HepG2 (cell line): ENCODE measurements around the gene GFPT2. TPM values are rescaled to one million over a fixed set of nuclear protein-coding genes. Genes with fewer than 3 reads are reported as not detected.

Experiments used
- BRCA1 ChIP-seq: sonication (generic); formaldehyde crosslinking; IDR thresholded peaks from 2 replicates; pipeline ENCODE4 v1.4.0; 2020; ENCODE audit warnings: missing genetic modification reagents
- CBX5 ChIP-seq: sonication (generic); formaldehyde crosslinking; IDR thresholded peaks from 2 replicates; pipeline ENCODE4 v1.4.0; 2020; ENCODE audit warnings: missing genetic modification reagents, borderline replicate concordance
- HNRNPUL1 ChIP-seq: fragments of 200-400 bp; formaldehyde crosslinking; IDR thresholded peaks from 2 replicates; pipeline ENCODE4 v1.6.1; 2017; ENCODE audit warnings: low read depth, mild to moderate bottlenecking, low read length, moderate library complexity
- KAT8 ChIP-seq: IDR thresholded peaks from 2 replicates; pipeline ENCODE4 v1.6.1; 2016; ENCODE audit warnings: missing genetic modification reagents, missing compliant biosample characterization
- KLF9 ChIP-seq: IDR thresholded peaks from 2 replicates; pipeline ENCODE4 v1.6.1; 2016; ENCODE audit warnings: low read depth
- MAFG ChIP-seq: sonication (generic); formaldehyde crosslinking; IDR thresholded peaks from 2 replicates; pipeline ENCODE4 v1.5.1; 2020; ENCODE audit warnings: mild to moderate bottlenecking, missing genetic modification reagents
- NR2F2 ChIP-seq: IDR thresholded peaks from 2 replicates; pipeline ENCODE4 v1.6.1; 2012; ENCODE audit warnings: low read depth, inconsistent platforms, borderline replicate concordance
- PHF21A ChIP-seq: sonication (generic); formaldehyde crosslinking; IDR thresholded peaks from 2 replicates; pipeline ENCODE4 v1.5.0; 2020; ENCODE audit warnings: mild to moderate bottlenecking, missing genetic modification reagents
- PRDM15 ChIP-seq: sonication (generic); formaldehyde crosslinking; IDR thresholded peaks from 2 replicates; pipeline ENCODE4 v1.4.0; 2020; ENCODE audit warnings: missing genetic modification reagents
- RERE ChIP-seq: IDR thresholded peaks from 2 replicates; pipeline ENCODE4 v1.6.1; 2016; ENCODE audit warnings: low read depth, missing genetic modification reagents, missing compliant biosample characterization
- ZBTB33 ChIP-seq: sonication (generic); formaldehyde crosslinking; IDR thresholded peaks from 2 replicates; pipeline ENCODE4 v1.4.0; 2020; ENCODE audit warnings: missing genetic modification reagents
- ZBTB49 ChIP-seq: sonication (generic); formaldehyde crosslinking; IDR thresholded peaks from 2 replicates; pipeline ENCODE4 v1.4.0; 2020; ENCODE audit warnings: missing genetic modification reagents, borderline replicate concordance
- ZNF577 ChIP-seq: sonication (generic); formaldehyde crosslinking; IDR thresholded peaks from 2 replicates; pipeline ENCODE4 v1.4.0; 2020; ENCODE audit warnings: mild to moderate bottlenecking, low read depth, missing genetic modification reagents, borderline replicate concordance
- polyA plus RNA-seq, 8 experiments: library from polyadenylated mRNA; depleted of rRNA in 3 of 8; stranded (reverse) in 7 of 8; unstranded in 1 of 8; fragments of >200 nt; fragmentation: Illumina TruSeq in 4 of 8; extraction: Trizol in 4 of 8; gene quantifications; 2 replicates each; pipeline versions ENCODE4 v1.2.1 to v1.2.3, GENCODE V29; 2011 to 2016; ENCODE audit warnings: low read depth in 4 of 8, missing spikeins in 1 of 8, mixed read lengths in 1 of 8; ENCODE audit not compliant: insufficient read depth in 1 of 8
- total RNA-seq, 5 experiments: library from RNA; depleted of rRNA; stranded (reverse); fragments of >200 nt; fragmentation: Illumina TruSeq; extraction: Trizol; gene quantifications; 2 replicates each; pipeline ENCODE4 v1.2.3, GENCODE V29; 2016; ENCODE audit warnings: low read depth in 1 of 5

The GFPT2 gene
- total and polyA plus RNA-seq, 2 of the 13 experiments (the other 11 are each of a cell fraction or from before 2014, with no cell fraction given) = 0.18 TPM

GRCh38 chr5:180291943-180292831 lies 60.9 kb downstream of the GFPT2 start, which contains the start of gene MAPK9 (continued):
- TF ChIP-seq RERE (no peak), PRDM15 (CRISPR knock-in tag) (no peak), ZNF577 (CRISPR knock-in tag) (no peak), CBX5 (CRISPR knock-in tag) (no peak), KLF9 (no peak), ZBTB33 (CRISPR knock-in tag) (no peak), KAT8 (CRISPR knock-in tag) (no peak), BRCA1 (CRISPR knock-in tag) (no peak), MAFG (CRISPR knock-in tag) (no peak), HNRNPUL1 (no peak), NR2F2 (no peak), PHF21A (no peak), ZBTB49 (no peak)
